ENCODE measurements around the gene TMEM212. TPM values are rescaled to one million over a fixed set of nuclear protein-coding genes. Genes with fewer than 3 reads are reported as not detected.

Gene TMEM212
- total RNA-seq, 1 donor from 2014 or later: not detected

DNA sequence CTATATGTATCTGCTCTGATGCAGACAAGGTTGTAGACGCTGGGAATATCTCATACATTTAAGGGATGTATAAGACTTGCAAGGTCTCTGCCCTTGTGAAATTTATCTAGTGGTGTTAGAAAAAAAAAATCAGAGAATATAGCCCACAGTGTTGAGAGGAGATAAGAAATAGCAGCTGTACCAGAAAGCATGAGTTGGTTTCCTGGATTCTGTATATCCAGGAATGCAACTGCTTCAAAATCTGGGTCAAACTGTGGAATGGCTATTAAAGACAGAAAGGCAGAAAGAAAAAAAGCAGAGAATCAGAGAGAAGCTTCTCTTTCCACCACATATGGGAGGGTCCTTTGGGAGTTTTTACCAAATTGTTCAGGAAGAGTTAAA, 1.5 kb upstream of the TMEM212 start:
- Mint-ChIP-seq H3K4me1 (ENCODE audit: low read depth, unreplicated experiment) (peaks cover 11% of the 10 kb centered on the region), H3K36me3 (ENCODE audit: unreplicated experiment) (no peaks in the 10 kb centered on the region), H3K27ac (ENCODE audit: unreplicated experiment) (no peak overlapping the region), H3K9me3 (ENCODE audit: unreplicated experiment) (peaks cover 2% of the 10 kb centered on the region), H3K4me3 (ENCODE audit: unreplicated experiment) (no peak overlapping the region), H3K27me3 (ENCODE audit: unreplicated experiment) (no peaks in the 10 kb centered on the region)
- TF ChIP-seq, protein P1, sequence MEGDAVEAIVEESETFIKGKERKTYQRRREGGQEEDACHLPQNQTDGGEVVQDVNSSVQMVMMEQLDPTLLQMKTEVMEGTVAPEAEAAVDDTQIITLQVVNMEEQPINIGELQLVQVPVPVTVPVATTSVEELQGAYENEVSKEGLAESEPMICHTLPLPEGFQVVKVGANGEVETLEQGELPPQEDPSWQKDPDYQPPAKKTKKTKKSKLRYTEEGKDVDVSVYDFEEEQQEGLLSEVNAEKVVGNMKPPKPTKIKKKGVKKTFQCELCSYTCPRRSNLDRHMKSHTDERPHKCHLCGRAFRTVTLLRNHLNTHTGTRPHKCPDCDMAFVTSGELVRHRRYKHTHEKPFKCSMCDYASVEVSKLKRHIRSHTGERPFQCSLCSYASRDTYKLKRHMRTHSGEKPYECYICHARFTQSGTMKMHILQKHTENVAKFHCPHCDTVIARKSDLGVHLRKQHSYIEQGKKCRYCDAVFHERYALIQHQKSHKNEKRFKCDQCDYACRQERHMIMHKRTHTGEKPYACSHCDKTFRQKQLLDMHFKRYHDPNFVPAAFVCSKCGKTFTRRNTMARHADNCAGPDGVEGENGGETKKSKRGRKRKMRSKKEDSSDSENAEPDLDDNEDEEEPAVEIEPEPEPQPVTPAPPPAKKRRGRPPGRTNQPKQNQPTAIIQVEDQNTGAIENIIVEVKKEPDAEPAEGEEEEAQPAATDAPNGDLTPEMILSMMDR (IDR thresholded peaks at IDR 0.05; ENCODE audit: partially characterized antibody, unreplicated experiment): no peak
- DNase-seq: no peak

DNA sequence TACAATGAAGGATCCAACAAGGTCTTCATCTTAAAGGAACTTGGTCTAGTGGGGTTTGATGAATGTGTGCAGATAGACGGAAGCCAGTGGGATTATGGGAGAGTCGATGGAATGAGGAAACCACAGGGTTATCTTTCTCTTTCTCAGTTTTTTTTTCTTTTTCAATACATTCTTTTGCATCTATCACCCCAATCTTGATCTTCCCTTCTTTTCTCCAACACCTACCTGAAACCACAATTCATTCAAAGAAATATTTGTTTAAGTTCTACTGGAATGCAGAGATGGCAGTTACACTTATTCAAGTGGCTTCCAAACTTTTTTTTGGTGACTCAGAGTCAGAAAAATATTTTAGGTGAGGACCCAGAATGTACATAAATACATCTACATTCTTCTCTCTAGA, 1.7 kb downstream of the TMEM212 start:
- Mint-ChIP-seq H3K4me3 (ENCODE audit: unreplicated experiment) (no peak overlapping the region), H3K4me1 (ENCODE audit: low read depth, unreplicated experiment) (peaks cover 11% of the 10 kb centered on the region), H3K9me3 (ENCODE audit: unreplicated experiment) (peaks cover 2% of the 10 kb centered on the region), H3K27me3 (ENCODE audit: unreplicated experiment) (no peaks in the 10 kb centered on the region), H3K36me3 (ENCODE audit: unreplicated experiment) (no peaks in the 10 kb centered on the region), H3K27ac (ENCODE audit: unreplicated experiment) (no peak overlapping the region)
- TF ChIP-seq, protein P1 (IDR thresholded peaks at IDR 0.05; ENCODE audit: partially characterized antibody, unreplicated experiment): no peak
- no peak for DNase-seq

DNA sequence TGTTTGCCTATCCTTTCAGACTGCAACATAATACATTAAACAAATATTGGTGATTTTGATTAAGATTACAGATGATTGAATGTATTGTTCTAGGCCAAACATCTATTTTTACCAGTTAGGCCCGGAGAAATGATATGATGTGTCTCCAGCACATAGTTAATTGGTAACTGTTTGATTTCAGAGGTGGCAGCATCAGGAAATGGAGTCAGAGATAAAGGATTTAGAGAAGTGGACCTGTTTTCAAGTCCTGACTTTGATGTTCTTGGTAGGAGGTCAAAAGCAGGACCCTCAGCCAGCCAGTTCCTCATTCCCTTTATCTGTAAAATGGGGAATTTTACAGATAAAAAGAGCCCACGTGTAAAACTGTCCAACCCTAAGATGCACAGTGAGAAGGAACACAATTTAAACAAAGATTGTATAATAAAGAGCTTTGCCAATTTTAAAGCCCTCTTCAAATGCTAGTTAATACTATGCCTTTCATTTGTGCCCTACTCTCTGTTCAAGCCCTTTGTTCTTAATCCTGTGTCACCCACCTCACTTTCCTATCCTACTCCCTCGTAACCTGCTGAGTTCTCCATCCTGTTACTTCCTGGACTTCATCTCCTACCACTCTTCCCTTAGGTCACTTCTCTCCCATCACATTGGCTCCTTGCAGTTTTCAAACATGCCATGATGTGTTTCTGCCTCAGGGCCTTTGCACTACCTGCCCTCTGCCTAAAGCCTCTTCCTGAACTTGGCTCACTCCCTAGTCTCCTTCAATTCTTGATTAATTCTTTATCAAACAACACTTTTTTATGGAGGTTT, 2.5 kb downstream of the TMEM212 start:
- TF ChIP-seq, protein P1 (IDR thresholded peaks at IDR 0.05; ENCODE audit: partially characterized antibody, unreplicated experiment): no peak
- Mint-ChIP-seq H3K36me3 (ENCODE audit: unreplicated experiment) (no peaks in the 10 kb centered on the region), H3K4me1 (ENCODE audit: low read depth, unreplicated experiment) (peaks cover 6% of the 10 kb centered on the region), H3K4me3 (ENCODE audit: unreplicated experiment) (no peak overlapping the region), H3K27ac (ENCODE audit: unreplicated experiment) (no peak overlapping the region), H3K27me3 (ENCODE audit: unreplicated experiment) (no peaks in the 10 kb centered on the region), H3K9me3 (ENCODE audit: unreplicated experiment) (peaks cover 2% of the 10 kb centered on the region)
- DNase-seq: no peak

DNA sequence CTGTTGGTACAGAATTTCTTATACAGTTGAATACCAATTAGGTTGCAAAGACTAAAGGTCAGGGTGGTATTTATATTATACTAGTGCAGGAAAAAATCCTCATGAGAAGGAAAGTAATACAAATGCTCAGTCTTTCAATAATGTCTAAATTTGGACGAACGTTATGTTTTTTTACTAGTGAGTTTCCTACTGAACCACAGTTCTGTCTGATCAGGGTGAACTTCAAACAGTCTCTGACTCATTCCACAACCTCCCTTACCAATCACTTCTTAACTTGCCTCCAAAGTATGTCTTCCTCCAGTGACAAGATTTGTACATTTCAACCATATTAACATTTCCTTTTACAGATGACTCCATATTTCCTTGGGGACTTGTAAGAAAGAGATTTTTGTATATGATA, 3.4 kb downstream of the TMEM212 start:
- Mint-ChIP-seq H3K4me1 (ENCODE audit: low read depth, unreplicated experiment) (peaks cover 1% of the 10 kb centered on the region), H3K36me3 (ENCODE audit: unreplicated experiment) (no peaks in the 10 kb centered on the region), H3K4me3 (ENCODE audit: unreplicated experiment) (no peak overlapping the region), H3K27ac (ENCODE audit: unreplicated experiment) (no peak overlapping the region), H3K9me3 (ENCODE audit: unreplicated experiment) (peaks cover 2% of the 10 kb centered on the region), H3K27me3 (ENCODE audit: unreplicated experiment) (no peaks in the 10 kb centered on the region)
- TF ChIP-seq, protein P1 (IDR thresholded peaks at IDR 0.05; ENCODE audit: partially characterized antibody, unreplicated experiment): no peak
- DNase-seq: no peak

DNA sequence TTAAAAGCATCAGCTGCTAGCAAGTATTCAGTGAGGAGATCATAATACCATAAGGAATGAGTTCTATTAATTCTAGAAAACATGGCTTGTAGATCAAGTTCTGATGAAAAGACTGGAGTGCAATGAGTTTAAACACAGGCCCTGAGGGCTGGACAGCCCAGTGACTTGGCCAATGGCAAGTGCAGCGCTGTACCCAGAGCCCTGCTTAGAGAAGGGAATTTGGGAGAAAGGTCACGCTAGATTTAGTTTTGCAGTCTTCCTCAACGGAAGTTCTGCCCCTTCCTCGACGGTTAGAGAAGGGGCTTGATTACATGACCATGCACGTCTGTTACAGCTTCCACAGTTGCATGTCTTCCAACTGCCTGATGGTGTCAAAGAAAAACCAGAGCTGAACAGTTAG, 4.0 kb downstream of the TMEM212 start:
- Mint-ChIP-seq H3K27me3 (ENCODE audit: unreplicated experiment) (no peaks in the 10 kb centered on the region), H3K27ac (ENCODE audit: unreplicated experiment) (no peak overlapping the region), H3K9me3 (ENCODE audit: unreplicated experiment) (no peaks in the 10 kb centered on the region), H3K4me1 (ENCODE audit: low read depth, unreplicated experiment) (no peaks in the 10 kb centered on the region), H3K36me3 (ENCODE audit: unreplicated experiment) (no peaks in the 10 kb centered on the region), H3K4me3 (ENCODE audit: unreplicated experiment) (no peak overlapping the region)
- DNase-seq: no peak
- TF ChIP-seq, protein P1 (IDR thresholded peaks at IDR 0.05; ENCODE audit: partially characterized antibody, unreplicated experiment): no peak

All from glutamatergic neuron (in vitro differentiated cells).